ACC112 (cell line): ENCODE data around the gene FOSL1.
"Not testable (repeated sequence)": the region's sequence is repeated elsewhere in the genome, so short reads cannot be mapped to it uniquely, and the experiment has no call there.

Experiments
- H2AFZ ChIP-seq: fragments of 200-600 bp; sonication (generic); one replicate; pipeline ENCODE4 v1.6.0; 2017; ENCODE audit warnings: antibody characterized with exemption, low read length; ENCODE audit not compliant: unreplicated experiment
- H3K27ac ChIP-seq: fragments of 200-600 bp; sonication (generic); 2 replicates; pipeline ENCODE4 v1.5.1; 2014; ENCODE audit warnings: low read depth, mild to moderate bottlenecking, antibody characterized with exemption, low read length, moderate library complexity
- H3K27me3 ChIP-seq: fragments of 200-600 bp; sonication (generic); 2 replicates; pipeline ENCODE4 v1.6.1; 2014; ENCODE audit warnings: mild to moderate bottlenecking, antibody characterized with exemption, low read length, moderate library complexity, mixed read lengths; ENCODE audit not compliant: insufficient read depth
- H3K36me3 ChIP-seq: fragments of 200-600 bp; sonication (generic); 2 replicates; pipeline ENCODE4 v1.6.1; 2016; ENCODE audit warnings: mild to moderate bottlenecking, antibody characterized with exemption, low read length, moderate library complexity, mixed read lengths; ENCODE audit not compliant: insufficient read depth
- H3K4me1 ChIP-seq: fragments of 200-600 bp; sonication (generic); one replicate; pipeline ENCODE4 v1.6.1; 2016; ENCODE audit warnings: low read length, mixed read lengths; ENCODE audit not compliant: insufficient read depth, unreplicated experiment, control insufficient read depth
- H3K4me3 ChIP-seq: fragments of 200-600 bp; sonication (generic); 2 replicates; pipeline ENCODE4 v1.5.1; 2014; ENCODE audit warnings: mild to moderate bottlenecking, low read depth, low read length
- H3K79me2 ChIP-seq: fragments of 200-600 bp; sonication (generic); one replicate; pipeline ENCODE4 v1.6.0; 2016; ENCODE audit warnings: low read length; ENCODE audit not compliant: control insufficient read depth, unreplicated experiment, insufficient read depth

FOSL1 gene

DNA sequence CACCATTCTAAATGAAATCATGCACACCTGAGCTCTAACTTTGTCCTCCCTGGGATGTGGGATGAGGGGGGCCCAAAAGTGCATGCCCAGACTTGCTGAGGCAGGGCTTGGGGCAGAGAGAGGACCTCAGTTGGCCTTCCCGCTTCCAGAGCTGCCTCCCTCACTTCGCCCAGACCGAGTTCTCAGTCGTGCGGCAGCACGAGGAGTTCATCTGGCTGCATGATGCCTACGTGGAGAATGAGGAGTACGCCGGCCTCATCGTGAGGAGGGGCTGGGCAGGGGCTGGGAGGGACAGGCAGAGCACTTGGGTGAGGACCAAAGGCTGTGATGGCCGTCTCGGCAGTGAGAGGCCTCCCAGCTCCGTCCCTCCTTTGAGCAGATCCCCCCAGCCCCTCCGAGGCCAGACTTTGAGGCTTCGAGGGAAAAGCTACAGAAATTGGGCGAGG, 50.4 kb downstream of the FOSL1 start:
- Histone ChIP-seq H3K27ac (no peak overlapping the region), H3K4me1 (no peaks in the 10 kb centered on the region), H3K27me3 (no peaks in the 10 kb centered on the region), H3K4me3 (no peak overlapping the region), H3K36me3 (peaks cover 43% of the 10 kb centered on the region), H2AFZ (no peak overlapping the region), H3K79me2 (peaks cover 12% of the 10 kb centered on the region)

DNA sequence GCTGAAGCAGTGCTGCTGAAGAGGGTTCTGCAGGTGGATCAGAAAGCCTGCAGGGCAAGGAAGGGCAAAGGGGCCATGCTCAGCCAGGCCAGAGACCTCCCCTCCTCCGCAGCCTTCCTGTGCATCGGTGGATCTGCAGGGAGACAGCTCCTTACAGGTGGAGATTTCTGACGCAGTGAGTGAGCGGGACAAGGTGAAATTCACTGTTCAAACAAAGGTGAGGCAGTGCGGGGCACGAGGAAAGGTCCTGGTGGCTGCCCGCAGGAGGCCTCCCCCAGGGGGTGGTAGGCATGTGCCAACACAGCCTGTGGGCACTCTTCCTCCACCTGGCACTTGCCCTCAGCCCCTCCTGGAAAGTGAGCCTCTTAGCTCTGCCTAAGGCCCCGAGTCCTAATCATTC, 50.8 kb downstream of the FOSL1 start:
- no peaks in the 10 kb centered on the region for H3K4me1 ChIP-seq
- H3K36me3 ChIP-seq: peaks cover 39% of the 10 kb centered on the region
- no peak overlapping the region for H2AFZ ChIP-seq
- no peak overlapping the region for H3K27ac ChIP-seq
- peaks cover 9% of the 10 kb centered on the region for H3K79me2 ChIP-seq
- no peak overlapping the region for H3K4me3 ChIP-seq
- no peaks in the 10 kb centered on the region for H3K27me3 ChIP-seq

DNA sequence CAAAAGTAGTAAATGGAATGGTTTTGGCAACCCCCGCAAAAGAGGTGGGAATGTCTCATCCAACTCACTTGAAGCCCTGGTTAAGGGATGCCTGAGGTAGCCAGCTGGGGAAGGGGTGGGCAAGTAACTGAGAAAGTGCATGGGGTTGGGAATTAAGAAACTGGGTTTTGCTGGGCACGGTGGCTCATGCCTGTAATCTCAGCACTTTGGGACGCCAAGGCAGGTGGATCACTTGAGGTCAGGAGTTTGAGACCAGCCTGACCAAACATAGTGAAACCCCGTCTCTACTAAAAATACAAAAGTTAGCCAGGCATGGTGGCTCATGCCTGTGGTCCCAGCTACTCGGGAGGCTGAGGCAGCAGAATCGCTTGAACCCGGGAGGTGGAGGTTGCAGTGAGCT, 51.5 kb downstream of the FOSL1 start:
- not testable (repeated sequence) for H3K79me2 ChIP-seq, H3K4me1 ChIP-seq, H3K27ac ChIP-seq

GRCh38 chr11:65847746-65848145, 52.4 kb downstream of the FOSL1 start:
- no peak overlapping the region for H3K27ac ChIP-seq
- H3K4me3 ChIP-seq: no peak overlapping the region
- H3K4me1 ChIP-seq: no peaks in the 10 kb centered on the region
- H2AFZ ChIP-seq: no peak overlapping the region
- no peaks in the 10 kb centered on the region for H3K27me3 ChIP-seq
- H3K36me3 ChIP-seq: peaks cover 24% of the 10 kb centered on the region
- H3K79me2 ChIP-seq: no peaks in the 10 kb centered on the region

More for the DNA sequence above, 51.5 kb downstream of the FOSL1 start:
- not testable (repeated sequence) for H2AFZ ChIP-seq, H3K4me3 ChIP-seq, H3K27me3 ChIP-seq
- H3K36me3 ChIP-seq: peaks cover 32% of the 10 kb centered on the region

DNA sequence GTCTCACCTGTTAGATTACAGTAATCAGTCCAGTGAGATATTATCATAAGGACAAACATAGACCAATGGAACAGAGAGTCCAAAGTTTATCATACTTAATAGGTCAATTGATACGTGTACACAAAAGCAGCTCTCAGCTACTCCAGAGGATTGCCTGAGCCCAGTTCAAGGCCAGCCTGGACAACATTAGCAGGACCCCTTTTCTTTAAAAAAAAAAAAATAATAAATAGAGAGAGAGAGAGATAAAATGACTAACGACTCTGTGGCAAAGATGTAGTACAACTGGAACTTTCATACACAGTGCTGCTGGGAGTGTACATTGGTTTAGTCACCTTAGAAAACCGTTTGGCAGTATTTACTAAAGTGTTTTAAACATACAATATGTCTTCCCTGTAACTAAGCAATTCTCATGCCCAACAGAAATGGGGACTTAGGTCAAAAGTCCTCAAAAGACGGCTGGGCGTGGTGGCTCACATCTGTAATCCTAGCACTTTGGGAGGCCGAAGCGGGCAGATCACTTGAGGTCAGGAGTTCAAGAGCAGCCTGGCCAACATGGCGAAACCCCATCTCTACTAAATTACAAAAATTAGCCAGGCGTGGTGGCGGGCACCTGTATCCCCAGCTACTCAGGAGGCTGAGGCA, 55.8 kb downstream of the FOSL1 start:
- Histone ChIP-seq H3K4me3 (no peak overlapping the region), H3K27ac (no peak overlapping the region), H3K27me3 (no peaks in the 10 kb centered on the region), H2AFZ (no peak overlapping the region), H3K79me2 (no peaks in the 10 kb centered on the region), H3K36me3 (no peaks in the 10 kb centered on the region), H3K4me1 (no peaks in the 10 kb centered on the region)

DNA sequence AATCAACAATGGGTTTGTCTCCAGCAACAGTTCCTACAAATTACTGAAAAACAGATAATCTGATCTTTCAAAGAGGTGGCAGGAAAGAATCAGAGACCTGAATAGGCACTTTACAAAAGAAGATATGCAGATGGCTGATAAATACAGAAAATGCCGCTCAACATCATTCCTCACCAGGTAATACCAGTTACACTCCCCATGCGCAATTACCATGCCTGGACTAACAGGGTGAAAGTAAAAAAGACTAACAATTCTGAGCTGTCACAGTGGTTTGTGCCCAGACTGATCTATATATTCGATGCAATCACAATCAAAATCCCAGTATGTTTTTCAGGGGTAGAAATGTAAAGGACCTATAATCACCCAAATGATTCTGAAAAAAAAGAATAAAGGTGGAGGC, 56.4 kb downstream of the FOSL1 start:
- no peaks in the 10 kb centered on the region for H3K79me2 ChIP-seq
- no peaks in the 10 kb centered on the region for H3K36me3 ChIP-seq
- no peak overlapping the region for H2AFZ ChIP-seq
- H3K27ac ChIP-seq: no peak overlapping the region
- H3K4me1 ChIP-seq: no peaks in the 10 kb centered on the region
- H3K4me3 ChIP-seq: no peak overlapping the region
- no peaks in the 10 kb centered on the region for H3K27me3 ChIP-seq

DNA sequence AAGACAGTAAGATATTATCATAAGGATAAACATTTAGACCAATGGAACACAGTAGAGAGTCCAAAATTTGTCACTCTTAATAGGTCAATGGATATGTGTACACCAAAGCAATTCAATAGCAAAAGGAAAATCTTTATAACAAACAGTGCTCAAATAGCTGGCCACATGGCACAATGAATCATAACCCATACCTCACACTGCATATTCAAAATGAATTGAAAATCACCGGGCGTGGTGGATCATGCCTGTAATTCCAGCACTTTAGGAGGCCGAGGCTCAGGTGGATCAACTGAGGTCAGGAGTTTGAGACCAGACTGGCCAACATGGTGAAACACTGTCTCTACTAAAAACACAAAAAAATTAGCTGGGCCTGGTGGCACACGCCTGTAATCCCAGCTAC, 58.0 kb downstream of the FOSL1 start:
- H3K36me3 ChIP-seq: no peaks in the 10 kb centered on the region
- no peaks in the 10 kb centered on the region for H3K4me1 ChIP-seq

More for the DNA sequence above, 58.0 kb downstream of the FOSL1 start:
- Histone ChIP-seq H3K4me3 (no peak overlapping the region), H2AFZ (no peak overlapping the region), H3K27ac (no peak overlapping the region), H3K79me2 (no peaks in the 10 kb centered on the region), H3K27me3 (no peaks in the 10 kb centered on the region)
